ENCODE measurements around the gene MCF2L2.

MCF2L2 gene

GRCh38 chr3:183291497-183292031 lies 136.9 kb downstream of the MCF2L2 start:
- no peaks in the 10 kb centered on the region for H4K20me1 ChIP-seq (ENCODE audit: insufficient read depth)
- no peak overlapping the region for H2AFZ ChIP-seq (ENCODE audit: low read depth)
- H3K36me3 ChIP-seq (ENCODE audit: insufficient read depth): no peaks in the 10 kb centered on the region
- no peak for TF ChIP-seq CTCF (conservative IDR thresholded peaks at IDR 0.05; ENCODE audit: low read depth, low read length)
- no peaks in the 10 kb centered on the region for H3K27me3 ChIP-seq (ENCODE audit: insufficient read depth, low read depth)
- no peak overlapping the region for H3K4me3 ChIP-seq (IDR thresholded peaks at IDR 0.05; ENCODE audit: insufficient read depth, low read depth, low read length)
- H3K4me1 ChIP-seq (ENCODE audit: low read depth, poor library complexity, severe bottlenecking): peaks cover under 1% of the 10 kb centered on the region
- no peak overlapping the region for H3K4me2 ChIP-seq
- no peaks in the 10 kb centered on the region for H3K79me2 ChIP-seq (ENCODE audit: insufficient read depth, low read depth)
- no peak overlapping the region for H3K9ac ChIP-seq
- no peak overlapping the region for H3K27ac ChIP-seq

- H4K20me1 ChIP-seq (ENCODE audit: insufficient read depth): no peaks in the 10 kb centered on the region
Measured at GRCh38 chr3:183290216-183290615, 138.2 kb downstream of the MCF2L2 start.

GRCh38 chr3:183288117-183288516 lies 140.3 kb downstream of the MCF2L2 start:
- TF ChIP-seq CTCF (conservative IDR thresholded peaks at IDR 0.05; ENCODE audit: low read depth, low read length): no peak
- Histone ChIP-seq H3K27ac (no peak overlapping the region), H3K4me3 (IDR thresholded peaks at IDR 0.05; ENCODE audit: insufficient read depth, low read depth, low read length) (no peak overlapping the region), H4K20me1 (ENCODE audit: insufficient read depth) (no peaks in the 10 kb centered on the region), H3K79me2 (ENCODE audit: insufficient read depth, low read depth) (no peaks in the 10 kb centered on the region), H3K36me3 (ENCODE audit: insufficient read depth) (no peaks in the 10 kb centered on the region), H3K9ac (no peak overlapping the region), H3K4me1 (ENCODE audit: low read depth, poor library complexity, severe bottlenecking) (peaks cover 23% of the 10 kb centered on the region), H3K27me3 (ENCODE audit: insufficient read depth, low read depth) (no peaks in the 10 kb centered on the region), H3K4me2 (no peak overlapping the region), H2AFZ (ENCODE audit: low read depth) (no peak overlapping the region)

More at GRCh38 chr3:183290216-183290615, 138.2 kb downstream of the MCF2L2 start:
- H3K4me3 ChIP-seq (IDR thresholded peaks at IDR 0.05; ENCODE audit: insufficient read depth, low read depth, low read length): no peak overlapping the region
- no peaks in the 10 kb centered on the region for H3K36me3 ChIP-seq (ENCODE audit: insufficient read depth)
- no peaks in the 10 kb centered on the region for H3K79me2 ChIP-seq (ENCODE audit: insufficient read depth, low read depth)
- no peak overlapping the region for H3K9ac ChIP-seq
- no peaks in the 10 kb centered on the region for H3K27me3 ChIP-seq (ENCODE audit: insufficient read depth, low read depth)
- no peak for TF ChIP-seq CTCF (conservative IDR thresholded peaks at IDR 0.05; ENCODE audit: low read depth, low read length)
- no peak overlapping the region for H3K4me2 ChIP-seq
- no peak overlapping the region for H2AFZ ChIP-seq (ENCODE audit: low read depth)
- no peak overlapping the region for H3K27ac ChIP-seq
- peaks cover 14% of the 10 kb centered on the region for H3K4me1 ChIP-seq (ENCODE audit: low read depth, poor library complexity, severe bottlenecking)

- Histone ChIP-seq H3K4me2 (no peak overlapping the region), H3K4me3 (IDR thresholded peaks at IDR 0.05; ENCODE audit: insufficient read depth, low read depth, low read length) (no peak overlapping the region), H3K79me2 (ENCODE audit: insufficient read depth, low read depth) (no peaks in the 10 kb centered on the region), H3K36me3 (ENCODE audit: insufficient read depth) (no peaks in the 10 kb centered on the region), H3K27me3 (ENCODE audit: insufficient read depth, low read depth) (no peaks in the 10 kb centered on the region), H3K27ac (no peak overlapping the region), H4K20me1 (ENCODE audit: insufficient read depth) (no peaks in the 10 kb centered on the region), H2AFZ (ENCODE audit: low read depth) (no peak overlapping the region), H3K9ac (no peak overlapping the region), H3K4me1 (ENCODE audit: low read depth, poor library complexity, severe bottlenecking) (peaks cover 23% of the 10 kb centered on the region)
- no peak for TF ChIP-seq CTCF (conservative IDR thresholded peaks at IDR 0.05; ENCODE audit: low read depth, low read length)
Measured at GRCh38 chr3:183287301-183287971, 141.0 kb downstream of the MCF2L2 start.
